SK-MEL-5 (cell line): ENCODE measurements around the gene HTRA2. TPM values are rescaled to one million over a fixed set of nuclear protein-coding genes. Genes with fewer than 3 reads are reported as not detected.

ENCODE experiments used
- DNase-seq: peaks from one replicate; pipeline ENCODE4 v3.0.0-alpha.2; 2016; ENCODE audit warnings: low read depth, low spot score
- in situ Hi-C: cut with HindIII; loops from 2 replicates; pipeline ENCODE4 v1.10.0; 2016; ENCODE audit warnings: low sequenced_read_pairs, high pct_unique_total_duplicates, low pct_unique_long_range_greater_than_20kb
- total RNA-seq: library from RNA; depleted of rRNA; stranded (reverse); fragments of >200 nt; shearing (Covaris generic); gene quantifications from 2 replicates; pipeline ENCODE4 v1.2.3, GENCODE V29; 2014; rRNA removed

The HTRA2 gene
- total RNA-seq, 1 experiment from 2014 or later = 99.6 TPM

DNA sequence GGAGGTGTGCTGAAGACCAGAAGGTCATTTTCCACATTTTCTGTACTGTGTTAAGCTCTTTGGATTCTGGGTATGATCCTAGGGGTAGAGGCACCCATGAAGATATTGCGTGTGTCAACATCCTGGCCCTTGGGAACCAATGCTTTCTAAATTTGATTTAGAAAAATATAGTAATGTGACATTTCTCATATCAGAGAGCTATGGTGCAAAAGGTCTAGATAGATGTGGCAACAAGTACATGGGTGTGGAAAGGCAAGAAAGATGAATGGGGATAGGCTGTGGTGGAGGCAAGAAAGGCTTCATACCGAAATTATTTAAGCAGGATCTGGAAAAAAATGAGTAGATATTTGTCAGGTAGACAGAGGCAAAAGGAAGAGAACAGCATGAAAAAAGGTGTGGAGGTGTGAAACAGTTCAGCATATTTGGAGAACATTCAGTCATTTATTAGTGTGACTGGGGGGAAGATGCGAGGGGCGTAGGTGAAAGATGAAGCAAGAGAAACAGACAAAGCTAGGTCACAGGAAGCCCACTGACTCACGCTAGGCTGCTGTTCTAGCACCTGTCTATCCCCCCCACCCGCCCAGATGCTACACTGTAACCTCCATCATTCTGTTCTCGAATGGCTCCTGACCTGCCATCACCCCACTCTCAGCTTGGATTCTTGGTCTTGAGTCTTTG, 36.5 kb downstream of the HTRA2 start:
- in situ Hi-C loops = no loop called here
- no peak for DNase-seq

DNA sequence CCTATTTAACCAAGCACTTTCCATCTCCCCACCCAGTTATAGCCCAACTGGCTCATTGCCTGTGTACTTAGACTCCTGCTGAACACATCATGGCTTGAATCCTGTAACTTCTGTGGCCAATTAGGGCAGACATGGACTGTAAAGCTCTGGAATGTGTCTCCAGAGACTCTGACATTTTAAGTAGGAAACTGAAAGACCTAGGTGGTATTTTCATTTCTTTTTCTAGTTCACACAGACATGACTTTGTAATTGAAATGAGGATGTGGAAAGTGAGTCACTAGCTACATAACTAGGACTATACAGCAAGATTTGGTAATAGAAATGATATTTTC, 37.0 kb downstream of the HTRA2 start:
- DNase-seq = peak; percentile 59
- in situ Hi-C loops = no loop called here

GRCh38 chr2:74567881-74568280, 38.1 kb downstream of the HTRA2 start:
- in situ Hi-C loops = no loop called here
- no peak for DNase-seq

- DNase-seq = no peak
- in situ Hi-C loops = no loop called here
Observed at GRCh38 chr2:74569686-74570085, 40.0 kb downstream of the HTRA2 start.

DNA sequence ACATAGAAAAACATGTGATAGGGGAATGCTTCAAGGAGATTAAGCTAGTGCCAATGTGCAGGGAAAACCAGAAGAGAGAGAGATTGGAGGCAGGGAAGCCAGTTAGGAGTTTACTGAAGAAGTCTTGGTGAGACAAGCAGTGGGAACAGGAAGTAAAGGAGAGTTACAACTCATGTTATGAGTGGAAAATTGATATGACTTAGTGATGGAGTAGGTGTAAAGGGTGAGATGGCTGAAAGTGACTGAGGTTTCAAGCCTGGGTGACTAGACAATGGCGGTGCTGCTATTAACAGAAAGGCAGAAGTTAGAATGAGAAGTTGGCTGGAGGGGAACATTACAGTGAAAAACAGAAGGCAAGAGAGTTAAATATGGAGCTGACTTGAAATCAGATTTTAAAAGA, 41.3 kb downstream of the HTRA2 start:
- in situ Hi-C loops = no loop called here
- no peak for DNase-seq

GRCh38 chr2:74572178-74572925, 42.6 kb downstream of the HTRA2 start:
- in situ Hi-C loops = no loop called here
- no peak for DNase-seq

DNA sequence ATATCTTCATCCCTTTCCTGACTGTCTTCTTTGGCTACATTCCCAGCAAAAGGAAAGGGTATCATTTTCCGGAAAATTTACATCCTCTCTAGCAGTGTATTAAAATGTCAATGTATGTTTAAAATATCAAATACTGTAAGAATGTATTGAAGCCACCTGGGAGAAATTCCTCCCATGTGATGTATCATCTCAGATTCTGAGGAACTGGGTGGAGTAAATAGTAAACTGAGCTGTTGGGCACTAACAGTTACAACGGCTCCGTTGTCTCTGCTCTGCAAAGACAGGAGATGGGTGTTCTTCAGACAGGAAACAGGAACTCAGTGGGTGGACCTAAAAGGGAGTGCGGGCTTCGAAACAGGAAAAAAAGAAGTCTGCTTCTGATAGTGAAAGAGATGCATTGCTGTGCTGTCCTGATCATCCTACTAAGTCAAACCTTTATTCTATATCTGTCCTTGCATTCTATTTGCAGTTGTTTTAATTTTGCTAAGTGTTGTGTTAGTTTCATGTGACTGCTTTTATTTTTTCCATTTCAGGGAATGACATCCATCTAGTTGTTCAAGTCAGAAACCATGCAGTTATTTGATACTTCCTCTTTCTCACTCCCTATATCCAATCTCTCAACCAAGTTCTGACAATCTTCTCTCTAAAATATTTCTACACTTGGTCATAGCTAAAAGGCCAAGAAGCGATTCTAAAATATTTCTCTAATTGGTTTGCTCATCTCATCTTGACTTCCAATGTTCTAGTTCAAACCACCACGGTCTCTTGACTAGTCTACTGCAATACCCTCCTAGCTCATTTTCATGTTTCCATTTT, 44.2 kb downstream of the HTRA2 start:
- in situ Hi-C loops = no loop called here
- DNase-seq = peak; percentile 97

DNA sequence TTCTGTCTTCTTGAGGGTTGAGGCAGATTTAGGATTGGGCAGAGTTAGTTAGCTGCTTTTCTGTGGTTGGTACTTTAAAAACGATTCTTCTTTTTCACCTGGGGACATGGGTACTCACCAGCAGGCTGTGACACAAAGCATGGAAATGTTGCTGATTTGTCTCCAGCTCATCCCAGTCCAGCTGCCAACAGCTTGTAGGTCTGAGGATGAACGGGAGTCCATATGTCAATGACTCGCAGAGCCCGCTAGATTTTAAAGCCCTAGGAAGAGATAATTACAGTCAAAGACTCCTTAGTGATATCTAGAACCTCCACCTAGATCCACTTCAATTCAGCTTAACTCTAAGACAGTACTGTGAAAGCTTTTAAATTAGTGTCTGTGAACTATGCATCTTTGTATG, 45.6 kb downstream of the HTRA2 start:
- no peak for DNase-seq
- in situ Hi-C loops = no loop called here

DNA sequence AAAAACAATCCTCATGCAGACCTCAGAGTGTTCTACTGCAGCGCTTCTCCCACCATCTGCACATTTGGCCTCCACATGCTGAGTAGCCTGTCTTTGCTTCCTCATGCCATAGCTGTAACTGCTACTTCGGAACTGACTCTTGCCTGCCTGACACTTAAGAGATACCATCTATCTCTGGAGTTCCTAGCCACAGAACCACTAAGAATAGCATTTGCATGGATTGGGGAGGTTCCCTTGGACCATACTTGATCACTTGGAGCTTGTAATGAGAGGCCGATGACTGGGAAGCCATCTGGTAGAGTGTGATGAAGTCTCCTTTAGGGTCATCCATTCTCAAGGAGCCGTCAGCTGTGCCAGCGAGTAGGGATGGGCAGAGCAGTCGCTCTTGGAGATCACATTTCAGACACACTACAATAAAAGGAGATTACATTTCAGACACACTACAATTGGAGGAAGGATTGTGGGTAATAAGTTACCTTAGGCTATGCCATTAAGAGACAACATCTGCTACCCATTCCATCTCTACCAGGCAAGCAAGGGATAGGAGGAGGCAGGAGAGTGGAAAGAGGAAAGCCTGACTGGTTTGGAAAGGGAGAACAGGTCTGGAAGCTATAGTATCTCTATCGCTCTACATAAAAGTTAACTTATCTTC, 46.6 kb downstream of the HTRA2 start:
- in situ Hi-C loops = no loop called here
- DNase-seq = no peak

GRCh38 chr2:74576863-74577229, 47.1 kb downstream of the HTRA2 start:
- peak; percentile 47 for DNase-seq
- in situ Hi-C loops = no loop called here

GRCh38 chr2:74577448-74577847, 47.7 kb downstream of the HTRA2 start:
- peak; percentile 25 for DNase-seq
- in situ Hi-C loops = no loop called here

DNA sequence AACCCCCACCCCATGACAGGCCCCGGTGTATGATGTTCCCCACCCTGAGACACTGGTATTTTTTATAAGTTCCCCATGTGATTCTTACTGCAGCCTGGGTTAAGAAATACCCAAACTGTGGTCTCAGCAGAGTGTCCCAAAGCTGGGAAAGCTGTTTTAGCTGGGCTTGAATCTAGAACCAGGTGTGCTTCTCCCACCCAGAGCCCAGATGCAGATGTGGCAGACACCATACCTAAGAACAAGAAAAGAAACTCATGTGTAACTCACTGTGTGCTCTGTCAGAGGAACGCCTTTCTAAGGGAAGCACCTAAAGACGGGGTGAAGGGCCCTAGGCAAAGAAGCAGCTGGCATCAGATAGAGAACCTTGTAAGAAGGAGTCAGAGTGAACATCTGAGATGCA, 48.7 kb downstream of the HTRA2 start:
- in situ Hi-C loops = no loop called here
- no peak for DNase-seq

DNA sequence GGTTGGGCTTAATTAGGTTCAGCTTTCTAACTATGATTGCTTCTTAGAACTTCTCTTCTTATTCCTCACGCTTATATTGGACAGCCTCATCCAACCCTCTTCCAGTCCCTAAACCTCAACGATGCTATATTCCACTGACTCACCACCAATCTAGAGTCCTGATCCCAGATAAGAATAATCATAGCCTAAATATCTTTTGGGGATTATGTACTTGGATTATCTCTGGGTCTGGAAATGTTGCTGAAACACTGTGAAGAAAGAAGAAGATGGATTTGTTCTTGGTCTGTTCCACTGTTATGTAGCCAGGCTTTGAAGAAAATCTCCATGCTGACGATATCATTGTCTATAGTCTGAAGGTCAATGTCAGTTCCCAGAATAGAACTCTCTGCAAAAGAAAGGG, 51.7 kb downstream of the HTRA2 start:
- in situ Hi-C loops = no loop called here
- DNase-seq = no peak

DNA sequence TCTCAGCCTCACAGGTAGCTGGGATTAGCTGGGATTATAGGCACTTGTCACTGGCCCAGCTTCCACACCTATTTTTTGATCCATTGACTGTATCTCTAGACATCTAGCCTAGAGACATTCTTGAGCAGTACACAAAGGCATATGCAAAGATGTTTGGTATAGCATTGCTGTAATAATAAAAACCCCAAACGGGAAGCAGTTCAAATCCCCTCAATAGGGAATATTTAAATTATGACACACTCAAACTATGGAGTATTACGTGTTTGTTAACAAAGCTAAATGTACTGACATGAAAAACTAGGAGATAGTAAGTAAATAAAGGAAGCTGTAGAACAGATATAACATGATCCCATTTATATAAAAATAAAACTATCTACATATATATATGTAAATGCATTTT, 52.5 kb downstream of the HTRA2 start:
- DNase-seq = no peak
- in situ Hi-C loops = no loop called here

Other genes with a start within 250 kb of the HTRA2 start
- 0.29 and 0.63 TPM in 2 replicates for gene SLC4A5, start 186.5 kb upstream of the HTRA2 start, total RNA-seq
- 136 and 139 TPM in 2 replicates for gene DCTN1, start 149.6 kb upstream of the HTRA2 start, total RNA-seq
- 0.53 and 0.85 TPM in 2 replicates for gene C2orf81, start 108.3 kb upstream of the HTRA2 start, total RNA-seq
- 26.9 and 27.7 TPM in 2 replicates for gene WDR54, start 108.2 kb upstream of the HTRA2 start, total RNA-seq
- 56.1 and 59.5 TPM in 2 replicates for gene RTKN, start 88.0 kb upstream of the HTRA2 start, total RNA-seq
- 21.6 and 23.6 TPM in 2 replicates for gene INO80B, start 74.8 kb upstream of the HTRA2 start, total RNA-seq
- 45.9 and 52.1 TPM in 2 replicates for gene WBP1, start 71.5 kb upstream of the HTRA2 start, total RNA-seq
- 68.8 and 73.1 TPM in 2 replicates for gene MOGS, start 64.6 kb upstream of the HTRA2 start, total RNA-seq
- 55.9 and 66.3 TPM in 2 replicates for gene MRPL53, start 57.3 kb upstream of the HTRA2 start, total RNA-seq
- 10.9 and 13.9 TPM in 2 replicates for gene CCDC142, start 46.9 kb upstream of the HTRA2 start, total RNA-seq
- 16.5 and 17.6 TPM in 2 replicates for gene TTC31, start 46.9 kb upstream of the HTRA2 start, total RNA-seq
- 7.7 and 14.9 TPM in 2 replicates for gene LBX2, start 30.3 kb upstream of the HTRA2 start, total RNA-seq
- 72.8 and 72.9 TPM in 2 replicates for gene PCGF1, start 22.2 kb upstream of the HTRA2 start, total RNA-seq
- 0.16 and 0.55 TPM in 2 replicates for gene TLX2, start 15.5 kb upstream of the HTRA2 start, total RNA-seq
- gene DQX1, start 3.7 kb upstream of the HTRA2 start, total RNA-seq = 0.16 and 0.21 TPM in 2 replicates
- gene AUP1, start 227 bp upstream of the HTRA2 start, total RNA-seq = 366 and 433 TPM in 2 replicates
- gene LOXL3, start 24.0 kb downstream of the HTRA2 start, total RNA-seq = 29.6 and 30.4 TPM in 2 replicates
- gene DOK1, start 24.8 kb downstream of the HTRA2 start, total RNA-seq = 3.5 and 3.9 TPM in 2 replicates
- 0.08 and 0.21 TPM in 2 replicates for gene M1AP, start 118.4 kb downstream of the HTRA2 start, total RNA-seq
- 15.1 and 16.3 TPM in 2 replicates for gene SEMA4F, start 124.3 kb downstream of the HTRA2 start, total RNA-seq